ENCODE data around the gene PRDM16. TPM values are rescaled to one million over a fixed set of nuclear protein-coding genes. Genes with fewer than 3 reads are reported as not detected.

Gene PRDM16
- polyA plus RNA-seq, 3 donors = not detected

DNA sequence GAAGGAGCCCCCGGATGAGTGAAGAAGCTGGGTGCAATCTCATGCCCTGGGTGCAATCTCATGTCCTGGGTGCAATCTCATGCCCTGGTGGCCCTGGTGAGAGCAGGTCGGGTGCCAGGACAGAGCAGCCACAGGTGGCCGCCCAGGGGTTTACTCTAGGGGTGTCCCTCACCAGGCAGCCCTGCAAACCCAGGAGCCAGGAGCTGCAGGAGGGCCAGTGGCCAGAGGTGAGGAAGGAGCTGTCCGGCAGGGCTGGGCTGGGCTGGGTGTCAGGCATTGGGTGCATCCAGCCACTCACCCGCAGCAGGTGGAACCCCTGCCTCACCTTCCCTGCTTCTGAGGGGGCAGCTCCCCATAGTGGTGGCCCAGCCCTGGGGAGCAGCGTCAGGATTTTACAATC lies 79.2 kb downstream of the PRDM16 start:
- peaks cover 0 to 7% (median 3%) of the 10 kb centered on the region in 7 donors for H3K9me3 Mint-ChIP-seq
- TF ChIP-seq, protein P1, sequence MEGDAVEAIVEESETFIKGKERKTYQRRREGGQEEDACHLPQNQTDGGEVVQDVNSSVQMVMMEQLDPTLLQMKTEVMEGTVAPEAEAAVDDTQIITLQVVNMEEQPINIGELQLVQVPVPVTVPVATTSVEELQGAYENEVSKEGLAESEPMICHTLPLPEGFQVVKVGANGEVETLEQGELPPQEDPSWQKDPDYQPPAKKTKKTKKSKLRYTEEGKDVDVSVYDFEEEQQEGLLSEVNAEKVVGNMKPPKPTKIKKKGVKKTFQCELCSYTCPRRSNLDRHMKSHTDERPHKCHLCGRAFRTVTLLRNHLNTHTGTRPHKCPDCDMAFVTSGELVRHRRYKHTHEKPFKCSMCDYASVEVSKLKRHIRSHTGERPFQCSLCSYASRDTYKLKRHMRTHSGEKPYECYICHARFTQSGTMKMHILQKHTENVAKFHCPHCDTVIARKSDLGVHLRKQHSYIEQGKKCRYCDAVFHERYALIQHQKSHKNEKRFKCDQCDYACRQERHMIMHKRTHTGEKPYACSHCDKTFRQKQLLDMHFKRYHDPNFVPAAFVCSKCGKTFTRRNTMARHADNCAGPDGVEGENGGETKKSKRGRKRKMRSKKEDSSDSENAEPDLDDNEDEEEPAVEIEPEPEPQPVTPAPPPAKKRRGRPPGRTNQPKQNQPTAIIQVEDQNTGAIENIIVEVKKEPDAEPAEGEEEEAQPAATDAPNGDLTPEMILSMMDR (IDR thresholded peaks at IDR 0.05) = no peak
- no peaks in the 10 kb centered on the region for H3K9me3 ChIP-seq (replicated peaks in 1 of 2; ENCODE audit: control insufficient read depth in 1 of 2, insufficient read depth in 1 of 2, low read length in 2 of 2)
- no peaks in the 10 kb centered on the region for H3K4me1 ChIP-seq (ENCODE audit: control insufficient read depth in 1 of 2, insufficient read depth in 2 of 2, low read length in 2 of 2)
- no peak for DNase-seq
- no peak overlapping the region for H3K9ac ChIP-seq (ENCODE audit: insufficient read depth, low read length, poor library complexity, severe bottlenecking)
- no peak overlapping the region for H3K4me3 Mint-ChIP-seq
- H3K79me2 ChIP-seq (ENCODE audit: insufficient read depth, low read length) = no peaks in the 10 kb centered on the region
- peaks cover 3 to 5% (median 4%) of the 10 kb centered on the region in 3 donors for H3K27me3 Mint-ChIP-seq (ENCODE audit: low read depth in 3 of 3)
- no peak overlapping the region for H2AFZ ChIP-seq (ENCODE audit: insufficient read depth, low read depth, low read length, poor library complexity, severe bottlenecking)
- no peaks in the 10 kb centered on the region for H3K27me3 ChIP-seq (ENCODE audit: control insufficient read depth in 2 of 2, insufficient read depth in 2 of 2, low read length in 2 of 2)
- no peak overlapping the region for H3K27ac Mint-ChIP-seq
- no peak overlapping the region for H3K4me3 ChIP-seq (replicated peaks in 1 of 3; ENCODE audit: low read depth in 2 of 3, low read length in 3 of 3)
- no peaks in the 10 kb centered on the region for H3K36me3 ChIP-seq (replicated peaks in 1 of 2; ENCODE audit: control insufficient read depth in 1 of 2, insufficient read depth in 2 of 2, low read length in 2 of 2)
- intact Hi-C loops (cut with micrococcal nuclease) = no loop called here
- H3K4me1 Mint-ChIP-seq = no peaks in the 10 kb centered on the region
- no peaks in the 10 kb centered on the region for H3K36me3 Mint-ChIP-seq
- no peaks in the 10 kb centered on the region for H4K20me1 ChIP-seq (ENCODE audit: insufficient read depth, low read length)
- 94% methylated on average over 5 of the region's 6 CpGs for WGBS (ENCODE audit: insufficient coverage)
- no peak overlapping the region for H3K4me2 ChIP-seq (replicated peaks; ENCODE audit: extremely low read depth, low read length, poor library complexity, severe bottlenecking)
- H3K27ac ChIP-seq (ENCODE audit: low read depth in 1 of 2, low read length in 2 of 2) = no peak overlapping the region

GRCh38 chr1:3149277-3149676 lies 80.3 kb downstream of the PRDM16 start:
- Histone ChIP-seq H2AFZ (ENCODE audit: insufficient read depth, low read depth, low read length, poor library complexity, severe bottlenecking) (no peak overlapping the region), H3K9ac (ENCODE audit: insufficient read depth, low read length, poor library complexity, severe bottlenecking) (no peak overlapping the region), H4K20me1 (ENCODE audit: insufficient read depth, low read length) (no peaks in the 10 kb centered on the region), H3K79me2 (ENCODE audit: insufficient read depth, low read length) (no peaks in the 10 kb centered on the region), H3K9me3 (replicated peaks in 1 of 2; ENCODE audit: control insufficient read depth in 1 of 2, insufficient read depth in 1 of 2, low read length in 2 of 2) (no peaks in the 10 kb centered on the region), H3K27me3 (ENCODE audit: control insufficient read depth in 2 of 2, insufficient read depth in 2 of 2, low read length in 2 of 2) (peaks cover 0 to under 1% of the 10 kb centered on the region in 2 donors), H3K4me1 (ENCODE audit: control insufficient read depth in 1 of 2, insufficient read depth in 2 of 2, low read length in 2 of 2) (no peaks in the 10 kb centered on the region), H3K36me3 (replicated peaks in 1 of 2; ENCODE audit: control insufficient read depth in 1 of 2, insufficient read depth in 2 of 2, low read length in 2 of 2) (no peaks in the 10 kb centered on the region), H3K27ac (ENCODE audit: low read depth in 1 of 2, low read length in 2 of 2) (no peak overlapping the region), H3K4me2 (replicated peaks; ENCODE audit: extremely low read depth, low read length, poor library complexity, severe bottlenecking) (no peak overlapping the region), H3K4me3 (replicated peaks in 1 of 3; ENCODE audit: low read depth in 2 of 3, low read length in 3 of 3) (no peak overlapping the region)
- intact Hi-C loops (cut with micrococcal nuclease) = no loop called here
- Mint-ChIP-seq H3K9me3 (peaks cover 0 to 7% (median 3%) of the 10 kb centered on the region in 7 donors), H3K27ac (no peak overlapping the region), H3K36me3 (no peaks in the 10 kb centered on the region), H3K27me3 (ENCODE audit: low read depth in 3 of 3) (peaks cover 8 to 12% (median 9%) of the 10 kb centered on the region in 3 donors), H3K4me3 (no peak overlapping the region), H3K4me1 (no peaks in the 10 kb centered on the region)
- WGBS (ENCODE audit: insufficient coverage) = 92% methylated on average over 8 of the region's 8 CpGs
- TF ChIP-seq, protein P1 (IDR thresholded peaks at IDR 0.05) = no peak
- no peak for DNase-seq

All from CD14-positive monocyte (primary cell).